MCF 10A (cell line): ENCODE data around the gene SLFN12. TPM values are rescaled to one million over a fixed set of nuclear protein-coding genes. Genes with fewer than 3 reads are reported as not detected.
"Not testable (repeated sequence)": the region's sequence is repeated elsewhere in the genome, so short reads cannot be mapped to it uniquely, and the experiment has no call there.

Experiments
- BruUV-seq: library from RNA; stranded (reverse); fragments of 400-500 nt; replicated peaks from 2 replicates; lab custom pipeline; 2021; lab: Mats Ljungman, UMichigan
- CTCF ChIA-PET: fragments of 300-600 bp; sonication (Branson Sonifier 250); formaldehyde crosslinking; extraction: SDS; loops from one replicate; lab custom pipeline; 2021; ENCODE audit warnings: antibody characterized with exemption, inconsistent platforms; lab: Yijun Ruan, JAX
- POLR2A ChIA-PET: fragments of 300-600, 350-650 bp; sonication (Branson Sonifier 250); formaldehyde crosslinking; extraction: SDS; loops from one replicate; lab custom pipeline; 2020; ENCODE audit warnings: antibody characterized with exemption, inconsistent platforms; lab: Yijun Ruan, JAX
- DNase-seq: peaks from one replicate; pipeline ENCODE4 v3.0.0-alpha.2; 2018; ENCODE audit not compliant: unreplicated experiment
- H3K27ac Mint-ChIP-seq: one replicate; pipeline ENCODE4 v1.8.0; 2022; ENCODE audit warnings: mild to moderate bottlenecking, low read depth, mixed read lengths; ENCODE audit not compliant: unreplicated experiment
- H3K27me3 Mint-ChIP-seq: one replicate; pipeline ENCODE4 v1.8.0; 2022; ENCODE audit warnings: mixed read lengths; ENCODE audit not compliant: insufficient read depth, unreplicated experiment
- H3K36me3 Mint-ChIP-seq: one replicate; pipeline ENCODE4 v1.8.0; 2022; ENCODE audit warnings: mild to moderate bottlenecking, moderate library complexity, mixed read lengths; ENCODE audit not compliant: insufficient read depth, unreplicated experiment
- H3K4me1 Mint-ChIP-seq: one replicate; pipeline ENCODE4 v1.8.0; 2022; ENCODE audit warnings: mixed read lengths; ENCODE audit not compliant: insufficient read depth, unreplicated experiment
- H3K4me3 Mint-ChIP-seq: one replicate; pipeline ENCODE4 v1.8.0; 2022; ENCODE audit warnings: mild to moderate bottlenecking, moderate library complexity, mixed read lengths; ENCODE audit not compliant: unreplicated experiment
- H3K9me3 Mint-ChIP-seq: one replicate; pipeline ENCODE4 v1.8.0; 2022; ENCODE audit warnings: mixed read lengths; ENCODE audit not compliant: unreplicated experiment
- CTCF ChIP-seq: fragments of 200-600 bp; IDR thresholded peaks from one replicate; pipeline ENCODE4 v1.8.0; 2022; ENCODE audit warnings: antibody characterized with exemption, mild to moderate bottlenecking; ENCODE audit not compliant: unreplicated experiment
- intact Hi-C: fragments of 100-400 bp; cut with micrococcal nuclease; formaldehyde crosslinking; loops from 2 replicates; pipeline ENCODE4 v1.14.1; 2022
- total RNA-seq: library from RNA; stranded (reverse); gene quantifications from 2 replicates; pipeline ENCODE4 v1.2.3, GENCODE V29; 2022

SLFN12 gene
- total RNA-seq, 1 experiment from 2014 or later, result 8.0 TPM

- Mint-ChIP-seq H3K27ac (no peak overlapping the region), H3K4me3 (no peak overlapping the region), H3K4me1 (no peaks in the 10 kb centered on the region), H3K27me3 (no peaks in the 10 kb centered on the region), H3K9me3 (no peaks in the 10 kb centered on the region), H3K36me3 (peaks cover 51% of the 10 kb centered on the region)
- ChIA-PET CTCF (no interaction called here), POLR2A (interaction anchor here (0.7 to 0.8 kb wide), 2 partner anchors 18 to 48 kb away, joined by 3 read pairs; partner anchors contain the start of gene SLFN12)
- intact Hi-C loops, result no loop called here
- TF ChIP-seq CTCF, result no peak
- no peak for DNase-seq
- no TSS peak for BruUV-seq
Measured at GRCh38 chr17:35414247-35414646, 18.1 kb downstream of the SLFN12 start.

GRCh38 chr17:35407531-35407930 lies 24.8 kb downstream of the SLFN12 start:
- no peaks in the 10 kb centered on the region for H3K27me3 Mint-ChIP-seq
- peaks cover 29% of the 10 kb centered on the region for H3K36me3 Mint-ChIP-seq
- CTCF ChIA-PET, result no interaction called here

GRCh38 chr17:35406568-35406967 lies 25.7 kb downstream of the SLFN12 start:
- Mint-ChIP-seq H3K27ac (no peak overlapping the region), H3K9me3 (no peaks in the 10 kb centered on the region), H3K27me3 (no peaks in the 10 kb centered on the region), H3K4me1 (no peaks in the 10 kb centered on the region), H3K4me3 (no peak overlapping the region), H3K36me3 (peaks cover 28% of the 10 kb centered on the region)
- intact Hi-C loops, result no loop called here
- ChIA-PET POLR2A (interaction anchor here (0.6 kb wide), 1 partner anchor 147 kb away, joined by 3 read pairs; no protein-coding TSS in a partner anchor), CTCF (interaction anchor here (0.6 kb wide), 1 partner anchor 28 kb away, joined by 4 read pairs; no protein-coding TSS in a partner anchor)
- BruUV-seq, result no TSS peak
- no peak for TF ChIP-seq CTCF
- no peak for DNase-seq

More at GRCh38 chr17:35407531-35407930, 24.8 kb downstream of the SLFN12 start:
- no peaks in the 10 kb centered on the region for H3K9me3 Mint-ChIP-seq
- intact Hi-C loops, result no loop called here
- no TSS peak for BruUV-seq
- no peak overlapping the region for H3K4me3 Mint-ChIP-seq
- H3K27ac Mint-ChIP-seq, result no peak overlapping the region
- POLR2A ChIA-PET, result no interaction called here
- H3K4me1 Mint-ChIP-seq, result no peaks in the 10 kb centered on the region
- no peak for DNase-seq
- no peak for TF ChIP-seq CTCF

- Mint-ChIP-seq H3K27me3 (no peaks in the 10 kb centered on the region), H3K4me3 (no peak overlapping the region), H3K9me3 (no peaks in the 10 kb centered on the region), H3K36me3 (peaks cover 9% of the 10 kb centered on the region), H3K27ac (no peak overlapping the region), H3K4me1 (no peaks in the 10 kb centered on the region)
- no TSS peak for BruUV-seq
- intact Hi-C loops, result no loop called here
- TF ChIP-seq CTCF, result no peak
- POLR2A ChIA-PET, result no interaction called here
- peak; percentile 0 for DNase-seq
- CTCF ChIA-PET, result no interaction called here
Measured at GRCh38 chr17:35404360-35404759, 27.9 kb downstream of the SLFN12 start.

- POLR2A ChIA-PET, H3K27ac Mint-ChIP-seq, H3K4me3 Mint-ChIP-seq, DNase-seq, H3K36me3 Mint-ChIP-seq, H3K4me1 Mint-ChIP-seq, CTCF ChIA-PET, BruUV-seq, intact Hi-C loops, H3K9me3 Mint-ChIP-seq, H3K27me3 Mint-ChIP-seq: not testable (repeated sequence)
Measured at GRCh38 chr17:35393783-35394182, 38.5 kb downstream of the SLFN12 start.
